ENCODE data around the gene HERC2. TPM values are rescaled to one million over a fixed set of nuclear protein-coding genes. Genes with fewer than 3 reads are reported as not detected.
"Not testable (repeated sequence)": the region's sequence is repeated elsewhere in the genome, so short reads cannot be mapped to it uniquely, and the experiment has no call there.

The HERC2 gene
- total and polyA plus RNA-seq, 5 donors from 2014 or later = 8.2 to 69.0 (median 10.4) TPM

GRCh38 chr15:28288830-28289693 lies 32.9 kb downstream of the HERC2 start:
- H3K9me3 ChIP-seq (ENCODE audit: control insufficient read depth in 2 of 2, low read length in 2 of 2); DNase-seq; H3K27ac ChIP-seq (ENCODE audit: insufficient read depth, low read length, poor library complexity, severe bottlenecking); H3K27me3 Mint-ChIP-seq; H3K4me1 ChIP-seq (ENCODE audit: control insufficient read depth, insufficient read depth, low read length, poor library complexity, severe bottlenecking); ATAC-seq (ENCODE audit: low read depth in 2 of 2); H3K27me3 ChIP-seq (ENCODE audit: control insufficient read depth, insufficient read depth, low read length); H3K4me3 Mint-ChIP-seq; H3K4me3 ChIP-seq (ENCODE audit: low read depth, low read length): not testable (repeated sequence)
- H3K36me3 ChIP-seq (ENCODE audit: control insufficient read depth, insufficient read depth, low read length) = peaks cover 21% of the 10 kb centered on the region
- peak overlapping the region in 2 of 3 donors; percentile 1 to 66 for H3K27ac Mint-ChIP-seq
- H3K9me3 Mint-ChIP-seq = peaks cover 0 to 11% (median 0%) of the 10 kb centered on the region in 7 donors
- peaks cover 49% of the 10 kb centered on the region for H3K36me3 Mint-ChIP-seq
- peaks cover 20 to 25% (median 21%) of the 10 kb centered on the region in 4 donors for H3K4me1 Mint-ChIP-seq

GRCh38 chr15:28286659-28287058 lies 35.3 kb downstream of the HERC2 start:
- not testable (repeated sequence) for H3K4me3 ChIP-seq (ENCODE audit: low read depth, low read length); DNase-seq; H3K4me1 ChIP-seq (ENCODE audit: control insufficient read depth, insufficient read depth, low read length, poor library complexity, severe bottlenecking); H3K27me3 ChIP-seq (ENCODE audit: control insufficient read depth, insufficient read depth, low read length); ATAC-seq (ENCODE audit: low read depth in 2 of 2); H3K27ac ChIP-seq (ENCODE audit: insufficient read depth, low read length, poor library complexity, severe bottlenecking); H3K27ac Mint-ChIP-seq; H3K27me3 Mint-ChIP-seq; H3K4me3 Mint-ChIP-seq; H3K9me3 ChIP-seq (ENCODE audit: control insufficient read depth in 2 of 2, low read length in 2 of 2)
- peaks cover 0 to 17% (median 0%) of the 10 kb centered on the region in 7 donors for H3K9me3 Mint-ChIP-seq
- H3K36me3 ChIP-seq (ENCODE audit: control insufficient read depth, insufficient read depth, low read length) = peaks cover 23% of the 10 kb centered on the region
- H3K4me1 Mint-ChIP-seq = peaks cover 20 to 33% (median 23%) of the 10 kb centered on the region in 4 donors
- peaks cover 50% of the 10 kb centered on the region for H3K36me3 Mint-ChIP-seq

- no peak for ATAC-seq (ENCODE audit: low read depth in 2 of 2)
- Mint-ChIP-seq H3K27ac (no peak overlapping the region), H3K27me3 (no peaks in the 10 kb centered on the region), H3K36me3 (peaks cover 54% of the 10 kb centered on the region), H3K4me1 (peaks cover 20 to 33% (median 23%) of the 10 kb centered on the region in 4 donors), H3K9me3 (peaks cover 0 to 17% (median 0%) of the 10 kb centered on the region in 7 donors), H3K4me3 (no peak overlapping the region)
- no peak overlapping the region for H3K4me3 ChIP-seq (ENCODE audit: low read depth, low read length)
- no peaks in the 10 kb centered on the region for H3K4me1 ChIP-seq (ENCODE audit: control insufficient read depth, insufficient read depth, low read length, poor library complexity, severe bottlenecking)
- H3K36me3 ChIP-seq (ENCODE audit: control insufficient read depth, insufficient read depth, low read length) = peaks cover 20% of the 10 kb centered on the region
- H3K27ac ChIP-seq (ENCODE audit: insufficient read depth, low read length, poor library complexity, severe bottlenecking) = no peak overlapping the region
- no peaks in the 10 kb centered on the region for H3K9me3 ChIP-seq (ENCODE audit: control insufficient read depth in 2 of 2, low read length in 2 of 2)
- no peaks in the 10 kb centered on the region for H3K27me3 ChIP-seq (ENCODE audit: control insufficient read depth, insufficient read depth, low read length)
- no peak for DNase-seq
Measured at GRCh38 chr15:28286031-28286430, 35.9 kb downstream of the HERC2 start.

GRCh38 chr15:28281876-28282275 lies 40.1 kb downstream of the HERC2 start:
- no peak overlapping the region for H3K27ac Mint-ChIP-seq
- Histone ChIP-seq H3K4me3 (ENCODE audit: low read depth, low read length) (no peak overlapping the region), H3K27me3 (ENCODE audit: control insufficient read depth, insufficient read depth, low read length) (no peaks in the 10 kb centered on the region), H3K4me1 (ENCODE audit: control insufficient read depth, insufficient read depth, low read length, poor library complexity, severe bottlenecking) (no peaks in the 10 kb centered on the region), H3K27ac (ENCODE audit: insufficient read depth, low read length, poor library complexity, severe bottlenecking) (no peak overlapping the region), H3K9me3 (ENCODE audit: control insufficient read depth in 2 of 2, low read length in 2 of 2) (no peaks in the 10 kb centered on the region), H3K36me3 (ENCODE audit: control insufficient read depth, insufficient read depth, low read length) (peaks cover 13% of the 10 kb centered on the region)
- ATAC-seq (ENCODE audit: low read depth in 2 of 2) (no peak), DNase-seq (no peak)
- H3K36me3 Mint-ChIP-seq = peaks cover 45% of the 10 kb centered on the region
- peaks cover 0 to 6% (median 0%) of the 10 kb centered on the region in 7 donors for H3K9me3 Mint-ChIP-seq
- H3K4me1 Mint-ChIP-seq = peaks cover 17 to 23% (median 21%) of the 10 kb centered on the region in 4 donors
- no peak overlapping the region for H3K4me3 Mint-ChIP-seq
- no peaks in the 10 kb centered on the region for H3K27me3 Mint-ChIP-seq

- no peak overlapping the region for H3K4me3 Mint-ChIP-seq
Measured at GRCh38 chr15:28274635-28275034, 47.3 kb downstream of the HERC2 start.

GRCh38 chr15:28273873-28274610 lies 47.9 kb downstream of the HERC2 start:
- Mint-ChIP-seq H3K27ac (no peak overlapping the region), H3K4me1 (peaks cover 0 to 9% (median 0%) of the 10 kb centered on the region in 4 donors), H3K9me3 (no peaks in the 10 kb centered on the region), H3K27me3 (no peaks in the 10 kb centered on the region), H3K36me3 (peaks cover 34% of the 10 kb centered on the region), H3K4me3 (peak overlapping the region in 1 of 4 donors; percentile 73)
- peaks cover 33% of the 10 kb centered on the region for H3K36me3 ChIP-seq (ENCODE audit: control insufficient read depth, insufficient read depth, low read length)
- no peak for DNase-seq
- no peaks in the 10 kb centered on the region for H3K4me1 ChIP-seq (ENCODE audit: control insufficient read depth, insufficient read depth, low read length, poor library complexity, severe bottlenecking)
- no peaks in the 10 kb centered on the region for H3K27me3 ChIP-seq (ENCODE audit: control insufficient read depth, insufficient read depth, low read length)
- H3K4me3 ChIP-seq (ENCODE audit: low read depth, low read length) = no peak overlapping the region
- ATAC-seq (ENCODE audit: low read depth in 2 of 2) = no peak
- no peaks in the 10 kb centered on the region for H3K9me3 ChIP-seq (ENCODE audit: control insufficient read depth in 2 of 2, low read length in 2 of 2)
- no peak overlapping the region for H3K27ac ChIP-seq (ENCODE audit: insufficient read depth, low read length, poor library complexity, severe bottlenecking)

More at GRCh38 chr15:28274635-28275034, 47.3 kb downstream of the HERC2 start:
- DNase-seq (no peak), ATAC-seq (ENCODE audit: low read depth in 2 of 2) (no peak)
- H3K27me3 Mint-ChIP-seq = no peaks in the 10 kb centered on the region
- H3K4me3 ChIP-seq (ENCODE audit: low read depth, low read length) = no peak overlapping the region
- H3K27me3 ChIP-seq (ENCODE audit: control insufficient read depth, insufficient read depth, low read length) = no peaks in the 10 kb centered on the region
- no peak overlapping the region for H3K27ac Mint-ChIP-seq
- peaks cover 33% of the 10 kb centered on the region for H3K36me3 Mint-ChIP-seq
- no peaks in the 10 kb centered on the region for H3K9me3 ChIP-seq (ENCODE audit: control insufficient read depth in 2 of 2, low read length in 2 of 2)
- no peak overlapping the region for H3K27ac ChIP-seq (ENCODE audit: insufficient read depth, low read length, poor library complexity, severe bottlenecking)
- H3K36me3 ChIP-seq (ENCODE audit: control insufficient read depth, insufficient read depth, low read length) = peaks cover 30% of the 10 kb centered on the region
- H3K4me1 ChIP-seq (ENCODE audit: control insufficient read depth, insufficient read depth, low read length, poor library complexity, severe bottlenecking) = no peaks in the 10 kb centered on the region
- peaks cover 0 to 9% (median 0%) of the 10 kb centered on the region in 4 donors for H3K4me1 Mint-ChIP-seq
- no peaks in the 10 kb centered on the region for H3K9me3 Mint-ChIP-seq

GRCh38 chr15:28273468-28273867 lies 48.5 kb downstream of the HERC2 start:
- ATAC-seq (ENCODE audit: low read depth in 2 of 2) = no peak
- no peak for DNase-seq
- H3K9me3 ChIP-seq (ENCODE audit: control insufficient read depth in 2 of 2, low read length in 2 of 2) = no peaks in the 10 kb centered on the region
- H3K27me3 ChIP-seq (ENCODE audit: control insufficient read depth, insufficient read depth, low read length) = no peaks in the 10 kb centered on the region
- H3K27ac ChIP-seq (ENCODE audit: insufficient read depth, low read length, poor library complexity, severe bottlenecking) = no peak overlapping the region
- no peak overlapping the region for H3K27ac Mint-ChIP-seq
- H3K4me3 ChIP-seq (ENCODE audit: low read depth, low read length) = no peak overlapping the region
- no peak overlapping the region for H3K4me3 Mint-ChIP-seq
- H3K4me1 Mint-ChIP-seq = peaks cover 0 to 6% (median 0%) of the 10 kb centered on the region in 4 donors
- H3K9me3 Mint-ChIP-seq = no peaks in the 10 kb centered on the region
- no peaks in the 10 kb centered on the region for H3K27me3 Mint-ChIP-seq
- H3K36me3 Mint-ChIP-seq = peaks cover 35% of the 10 kb centered on the region
- H3K36me3 ChIP-seq (ENCODE audit: control insufficient read depth, insufficient read depth, low read length) = peaks cover 38% of the 10 kb centered on the region
- H3K4me1 ChIP-seq (ENCODE audit: control insufficient read depth, insufficient read depth, low read length, poor library complexity, severe bottlenecking) = no peaks in the 10 kb centered on the region

Data from CD4-positive, CD25-positive, alpha-beta regulatory T cell (primary cell).